Cardiac fibroblast (primary cell): ENCODE measurements around the gene ALPG.
"Not testable (repeated sequence)": the region's sequence is repeated elsewhere in the genome, so short reads cannot be mapped to it uniquely, and the experiment has no call there.

Experiments used
- DNase-seq, 2 donors: peaks; one replicate each; pipeline versions ENCODE4 v3.0.0 to v3.0.0-alpha.2; 2010; ENCODE audit warnings: low read depth in 2 of 2
- H3K4me3 ChIP-seq, 2 donors: replicated peaks in 1 of 2; 1 replicate in 1 of 2; 2 replicates in 1 of 2; pipeline ENCODE4 v1.5.1; 2011; ENCODE audit warnings: low read depth in 2 of 2, low read length in 2 of 2, mild to moderate bottlenecking in 2 of 2, moderate library complexity in 1 of 2
- CTCF ChIP-seq: IDR thresholded peaks from one replicate; pipeline ENCODE4 v1.5.1; 2011; ENCODE audit warnings: low read depth, mild to moderate bottlenecking, low read length, inconsistent platforms

The ALPG gene

GRCh38 chr2:232441147-232441651 is 34.6 kb downstream of the ALPG start:
- DNase-seq, result no peak
- no peak overlapping the region for H3K4me3 ChIP-seq
- no peak for TF ChIP-seq CTCF

- H3K4me3 ChIP-seq, DNase-seq: not testable (repeated sequence)
These were observed 35.3 kb downstream of the ALPG start for GRCh38 chr2:232441922-232442321.

GRCh38 chr2:232442431-232442830 is 35.8 kb downstream of the ALPG start:
- DNase-seq, H3K4me3 ChIP-seq: not testable (repeated sequence)

- not testable (repeated sequence) for H3K4me3 ChIP-seq, DNase-seq
These were observed 36.4 kb downstream of the ALPG start for GRCh38 chr2:232443047-232443446.

- not testable (repeated sequence) for H3K4me3 ChIP-seq
These were observed 37.2 kb downstream of the ALPG start for GRCh38 chr2:232443669-232444408.

GRCh38 chr2:232444409-232445148 is 37.9 kb downstream of the ALPG start:
- peak; percentile 62 to 77 for DNase-seq
- no peak overlapping the region for H3K4me3 ChIP-seq
- TF ChIP-seq CTCF, result peak; percentile 93

More at GRCh38 chr2:232443669-232444408, 37.2 kb downstream of the ALPG start:
- not testable (repeated sequence) for DNase-seq

GRCh38 chr2:232445149-232445885 is 38.7 kb downstream of the ALPG start:
- DNase-seq, H3K4me3 ChIP-seq: not testable (repeated sequence)

GRCh38 chr2:232446266-232446777 is 39.7 kb downstream of the ALPG start:
- H3K4me3 ChIP-seq, DNase-seq: not testable (repeated sequence)
- TF ChIP-seq CTCF, result peak; percentile 42

- no peak for TF ChIP-seq CTCF
- H3K4me3 ChIP-seq, result no peak overlapping the region
- no peak for DNase-seq
These were observed 40.5 kb downstream of the ALPG start for GRCh38 chr2:232447091-232447620.
